HG03066 (cell line): Measurements from ENCODE around the gene EBLN1.
A peak's percentile ranks its signal among the peaks of the same experiment; 100 is the strongest.
"Not testable (repeated sequence)": the region's sequence is repeated elsewhere in the genome, so short reads cannot be mapped to it uniquely, and the experiment has no call there.

Source experiments
- ATAC-seq: cut with Tn5 transposase; IDR thresholded peaks from one replicate; pipeline ENCODE4 v1.9.1; 2021; ENCODE audit warnings: low read depth; ENCODE audit not compliant: unreplicated experiment

The EBLN1 gene

GRCh38 chr10:22228943-22229801 is 11.4 kb upstream of the EBLN1 start:
- ATAC-seq, result peak; percentile 69

- no peak for ATAC-seq
Measured at GRCh38 chr10:22228167-22228938, 10.5 kb upstream of the EBLN1 start.

- ATAC-seq, result no peak
Measured at GRCh38 chr10:22226599-22226998, 8.8 kb upstream of the EBLN1 start.

- ATAC-seq, result no peak
Measured at GRCh38 chr10:22222236-22223190, 4.7 kb upstream of the EBLN1 start.

GRCh38 chr10:22219308-22219707 is 1.5 kb upstream of the EBLN1 start:
- ATAC-seq, result no peak

- ATAC-seq, result no peak
Measured at GRCh38 chr10:22218448-22218847, 633 bp upstream of the EBLN1 start.

GRCh38 chr10:22217084-22217483 is 731 bp downstream of the EBLN1 start:
- ATAC-seq, result not testable (repeated sequence)

GRCh38 chr10:22210267-22210666 is 7.5 kb downstream of the EBLN1 start:
- ATAC-seq, result no peak

GRCh38 chr10:22193945-22194344 is 23.9 kb downstream of the EBLN1 start:
- ATAC-seq, result no peak

GRCh38 chr10:22185586-22185985 is 32.2 kb downstream of the EBLN1 start:
- ATAC-seq, result no peak

GRCh38 chr10:22183771-22184461 is 33.9 kb downstream of the EBLN1 start:
- no peak for ATAC-seq

- no peak for ATAC-seq
Measured at GRCh38 chr10:22180724-22181123, 37.1 kb downstream of the EBLN1 start.

- no peak for ATAC-seq
Measured at GRCh38 chr10:22174442-22174841, 43.4 kb downstream of the EBLN1 start.

GRCh38 chr10:22171131-22171530 is 46.7 kb downstream of the EBLN1 start:
- no peak for ATAC-seq

GRCh38 chr10:22170582-22170981 is 47.2 kb downstream of the EBLN1 start:
- no peak for ATAC-seq

- no peak for ATAC-seq
Measured at GRCh38 chr10:22159979-22160378, 57.8 kb downstream of the EBLN1 start.

GRCh38 chr10:22159180-22159579 is 58.6 kb downstream of the EBLN1 start:
- no peak for ATAC-seq
